Esophagus squamous epithelium (tissue), 4 donors: ENCODE data around the gene POLA1.

ENCODE experiments used
- POLR2A ChIP-seq, 4 donors: fragments of 450-650 bp; IDR thresholded peaks; one replicate each; pipeline ENCODE4 v1.6.1; 2017; ENCODE audit warnings: antibody characterized with exemption in 4 of 4, mild to moderate bottlenecking in 4 of 4, moderate library complexity in 3 of 4
- TF ChIP-seq, protein P1 (sequence below), 6 experiments: fragments of 450-650 bp in 4 of 6; fragments of 200-600 bp in 2 of 6; sonication (generic) in 2 of 6; IDR thresholded peaks; one replicate each; pipeline ENCODE4 v1.5.1; 2016 to 2019; ENCODE audit warnings: antibody characterized with exemption in 6 of 6, mild to moderate bottlenecking in 4 of 6, moderate library complexity in 4 of 6

DNA sequence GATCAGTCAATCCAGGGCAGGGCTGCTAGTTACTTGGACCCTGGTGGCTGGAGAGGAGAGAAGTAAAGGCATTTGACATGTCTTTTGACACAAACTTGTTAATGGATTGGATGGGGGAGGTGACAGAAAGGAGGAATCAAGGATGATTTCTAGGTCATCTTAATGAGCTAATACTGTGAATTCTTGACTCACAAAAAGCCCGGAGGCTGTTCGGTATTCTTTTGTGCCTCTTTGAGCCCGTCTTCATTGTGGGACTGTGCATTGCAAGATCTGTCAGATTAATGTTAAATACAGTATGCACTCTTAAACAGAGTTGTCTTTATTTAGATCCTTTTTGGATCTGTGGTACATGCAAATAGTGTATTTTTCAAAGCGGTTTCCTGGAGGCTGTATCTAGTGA, 25.1 kb downstream of the POLA1 start:
- TF ChIP-seq, protein P1, sequence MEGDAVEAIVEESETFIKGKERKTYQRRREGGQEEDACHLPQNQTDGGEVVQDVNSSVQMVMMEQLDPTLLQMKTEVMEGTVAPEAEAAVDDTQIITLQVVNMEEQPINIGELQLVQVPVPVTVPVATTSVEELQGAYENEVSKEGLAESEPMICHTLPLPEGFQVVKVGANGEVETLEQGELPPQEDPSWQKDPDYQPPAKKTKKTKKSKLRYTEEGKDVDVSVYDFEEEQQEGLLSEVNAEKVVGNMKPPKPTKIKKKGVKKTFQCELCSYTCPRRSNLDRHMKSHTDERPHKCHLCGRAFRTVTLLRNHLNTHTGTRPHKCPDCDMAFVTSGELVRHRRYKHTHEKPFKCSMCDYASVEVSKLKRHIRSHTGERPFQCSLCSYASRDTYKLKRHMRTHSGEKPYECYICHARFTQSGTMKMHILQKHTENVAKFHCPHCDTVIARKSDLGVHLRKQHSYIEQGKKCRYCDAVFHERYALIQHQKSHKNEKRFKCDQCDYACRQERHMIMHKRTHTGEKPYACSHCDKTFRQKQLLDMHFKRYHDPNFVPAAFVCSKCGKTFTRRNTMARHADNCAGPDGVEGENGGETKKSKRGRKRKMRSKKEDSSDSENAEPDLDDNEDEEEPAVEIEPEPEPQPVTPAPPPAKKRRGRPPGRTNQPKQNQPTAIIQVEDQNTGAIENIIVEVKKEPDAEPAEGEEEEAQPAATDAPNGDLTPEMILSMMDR (IDR thresholded peaks at IDR 0.05) = no peak
- TF ChIP-seq POLR2A (IDR thresholded peaks at IDR 0.05) = no peak
